HFF-Myc (cell line): ENCODE data around the gene EYS.

Experiments used
- DNase-seq: peaks from one replicate; pipeline ENCODE4 v3.0.0-alpha.2; 2011; ENCODE audit warnings: low read depth; ENCODE audit errors: extremely low read depth
- H3K4me3 ChIP-seq: replicated peaks from 2 replicates; pipeline ENCODE4 v1.5.1; 2011; ENCODE audit warnings: low read depth, mild to moderate bottlenecking, control low read depth, low read length
- TF ChIP-seq, protein P1 (sequence below): IDR thresholded peaks from 2 replicates; pipeline ENCODE4 v1.5.1; 2012; ENCODE audit warnings: mild to moderate bottlenecking, low read depth, low read length, control low read depth; ENCODE audit errors: missing control alignments

The EYS gene

DNA sequence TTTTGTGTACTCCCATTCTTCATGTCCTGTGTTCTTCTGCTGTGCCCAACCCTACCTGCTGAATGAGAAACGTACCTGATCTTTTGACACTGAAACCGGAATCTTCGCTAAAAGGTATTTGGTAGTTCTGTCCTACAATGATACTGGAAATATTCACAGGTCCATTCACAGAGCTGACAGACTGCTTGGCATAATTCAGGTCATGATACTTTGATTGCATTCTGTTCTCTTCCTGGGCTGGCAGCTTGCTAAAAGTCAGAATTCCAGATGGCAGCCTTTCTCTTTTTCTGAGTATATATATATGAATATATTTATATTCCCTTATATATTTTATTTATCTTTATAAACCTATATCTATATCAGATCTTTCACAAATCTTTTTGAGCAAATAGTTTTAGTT, 1696.4 kb downstream of the EYS start:
- H3K4me3 ChIP-seq: no peak overlapping the region
- DNase-seq: no peak
- TF ChIP-seq, protein P1, sequence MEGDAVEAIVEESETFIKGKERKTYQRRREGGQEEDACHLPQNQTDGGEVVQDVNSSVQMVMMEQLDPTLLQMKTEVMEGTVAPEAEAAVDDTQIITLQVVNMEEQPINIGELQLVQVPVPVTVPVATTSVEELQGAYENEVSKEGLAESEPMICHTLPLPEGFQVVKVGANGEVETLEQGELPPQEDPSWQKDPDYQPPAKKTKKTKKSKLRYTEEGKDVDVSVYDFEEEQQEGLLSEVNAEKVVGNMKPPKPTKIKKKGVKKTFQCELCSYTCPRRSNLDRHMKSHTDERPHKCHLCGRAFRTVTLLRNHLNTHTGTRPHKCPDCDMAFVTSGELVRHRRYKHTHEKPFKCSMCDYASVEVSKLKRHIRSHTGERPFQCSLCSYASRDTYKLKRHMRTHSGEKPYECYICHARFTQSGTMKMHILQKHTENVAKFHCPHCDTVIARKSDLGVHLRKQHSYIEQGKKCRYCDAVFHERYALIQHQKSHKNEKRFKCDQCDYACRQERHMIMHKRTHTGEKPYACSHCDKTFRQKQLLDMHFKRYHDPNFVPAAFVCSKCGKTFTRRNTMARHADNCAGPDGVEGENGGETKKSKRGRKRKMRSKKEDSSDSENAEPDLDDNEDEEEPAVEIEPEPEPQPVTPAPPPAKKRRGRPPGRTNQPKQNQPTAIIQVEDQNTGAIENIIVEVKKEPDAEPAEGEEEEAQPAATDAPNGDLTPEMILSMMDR: no peak

DNA sequence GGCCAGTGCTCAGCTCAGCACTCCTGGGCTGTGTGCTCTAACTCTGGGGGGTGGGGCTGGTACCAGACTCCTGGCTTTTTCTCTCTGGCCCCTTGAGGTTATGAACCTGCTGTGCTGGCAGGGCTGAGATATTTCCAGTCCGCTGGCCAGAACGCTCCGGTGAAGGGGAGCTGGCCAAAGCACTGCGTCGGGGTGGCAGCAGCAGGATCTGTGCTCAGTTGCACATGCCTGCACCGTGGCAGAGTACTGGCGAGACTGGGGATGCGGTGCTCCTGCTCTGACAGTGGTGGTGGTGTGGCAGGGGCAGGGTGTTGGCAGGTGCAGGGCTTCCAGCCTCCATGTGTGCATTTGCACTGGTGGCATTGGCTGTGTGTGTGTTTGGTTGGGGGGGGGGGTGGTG, 1697.0 kb downstream of the EYS start:
- H3K4me3 ChIP-seq: no peak overlapping the region
- DNase-seq: no peak
- TF ChIP-seq, protein P1: no peak

DNA sequence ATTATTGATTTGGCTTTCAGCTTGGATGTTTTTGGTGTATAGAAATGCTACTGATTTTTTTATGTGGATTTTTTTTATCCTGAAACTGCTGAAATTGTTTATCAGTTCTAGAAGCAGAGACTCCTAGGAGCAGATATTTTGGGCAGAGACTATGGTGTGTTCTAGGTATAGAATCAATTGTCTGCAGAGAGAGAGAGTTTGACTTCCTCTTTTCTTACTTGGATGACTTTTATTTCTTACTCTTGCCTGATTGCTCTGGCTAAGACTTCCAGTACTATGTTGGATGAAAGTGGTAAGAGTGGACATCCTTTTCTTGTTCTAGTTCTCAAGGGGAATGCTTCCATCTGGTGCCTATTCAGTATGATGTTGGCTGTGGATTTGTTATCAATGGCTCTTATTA, 1700.8 kb downstream of the EYS start:
- H3K4me3 ChIP-seq: no peak overlapping the region
- no peak for DNase-seq
- TF ChIP-seq, protein P1: no peak

DNA sequence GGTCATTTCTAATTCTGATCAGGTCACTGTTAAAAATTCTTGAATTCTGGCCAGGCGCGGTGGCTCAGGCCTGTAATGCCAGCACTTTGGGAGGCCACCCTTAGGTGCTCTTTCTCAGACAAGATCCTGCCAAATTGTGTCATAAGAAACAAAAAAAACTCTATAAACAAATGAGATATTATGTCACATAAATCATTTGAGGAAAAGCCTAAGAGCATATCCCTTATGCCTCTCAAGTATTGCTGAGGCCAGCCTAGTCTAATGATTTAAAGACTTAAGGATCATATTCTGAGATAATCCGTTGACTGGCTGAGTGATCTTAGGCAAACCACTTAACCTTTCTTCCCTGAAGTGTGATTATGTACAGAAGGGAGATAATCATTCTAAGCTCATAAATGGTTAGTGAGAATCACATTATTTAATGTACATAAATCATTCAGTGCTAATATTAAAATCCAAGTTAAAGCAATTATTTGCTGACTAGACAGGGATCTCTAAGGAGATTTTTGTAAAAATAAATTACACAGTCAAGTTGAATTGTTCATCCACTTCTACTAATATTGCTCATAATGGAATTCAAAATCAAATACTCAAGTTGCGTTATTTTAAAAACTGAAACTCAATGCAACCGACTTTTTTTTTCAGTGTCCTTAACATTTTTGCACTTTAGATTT, 1706.1 kb downstream of the EYS start:
- TF ChIP-seq, protein P1: no peak
- no peak for DNase-seq
- no peak overlapping the region for H3K4me3 ChIP-seq

DNA sequence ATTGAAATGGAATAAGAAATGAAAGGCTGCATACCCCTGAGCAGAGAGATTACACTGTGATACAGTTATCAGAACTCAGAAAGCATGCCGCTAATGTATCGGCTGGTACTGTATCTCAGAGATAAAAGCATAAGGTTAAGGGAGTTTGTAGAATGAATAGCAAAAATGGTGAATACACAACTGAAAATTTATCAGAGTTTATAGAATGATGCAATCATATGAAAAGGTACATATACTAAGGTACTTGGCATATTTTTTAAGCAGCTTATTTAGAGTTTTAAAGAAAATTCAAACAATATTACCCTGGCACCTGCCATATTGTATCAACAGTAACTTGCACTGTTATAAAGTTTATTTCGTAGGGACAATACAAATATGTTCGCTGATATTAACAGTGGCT, 1707.4 kb downstream of the EYS start:
- no peak overlapping the region for H3K4me3 ChIP-seq
- TF ChIP-seq, protein P1: no peak
- DNase-seq: no peak

DNA sequence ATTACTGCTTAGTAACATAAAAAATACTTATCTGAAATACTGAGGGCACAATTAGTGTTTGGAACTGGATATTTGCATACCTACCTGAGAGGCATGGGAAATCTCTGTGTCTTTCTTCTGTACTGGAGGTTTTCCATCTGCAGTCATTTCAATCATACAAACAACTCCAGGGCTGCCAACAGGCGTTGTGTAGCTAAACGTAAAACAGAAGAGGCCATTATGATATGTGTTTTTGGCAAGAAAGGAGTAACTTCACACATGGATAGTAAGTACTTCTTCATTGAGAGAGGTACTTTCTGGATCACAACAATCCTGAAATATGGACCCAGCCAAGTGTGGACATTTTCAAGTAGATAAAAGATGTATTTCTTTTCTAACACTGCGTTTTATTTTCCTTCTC, 1708.0 kb downstream of the EYS start:
- TF ChIP-seq, protein P1: no peak
- no peak overlapping the region for H3K4me3 ChIP-seq
- DNase-seq: no peak

DNA sequence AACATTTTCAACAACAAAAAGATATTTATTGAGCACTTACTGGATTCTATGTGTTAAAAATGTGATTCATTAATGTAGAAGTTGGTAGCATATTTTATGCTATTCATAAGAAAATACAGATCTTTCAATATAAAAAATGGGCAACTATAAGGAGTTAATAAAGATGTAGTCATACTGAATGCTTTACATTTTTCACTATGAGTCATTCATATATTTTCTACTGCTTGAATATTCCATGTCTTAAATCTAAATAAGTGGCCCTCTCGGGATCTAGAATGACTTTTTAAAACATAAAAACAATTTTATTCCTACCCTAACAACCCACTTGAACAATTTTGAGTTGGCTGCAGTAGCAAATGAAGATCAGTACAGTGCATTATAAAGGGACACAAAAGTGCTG, 1709.3 kb downstream of the EYS start:
- TF ChIP-seq, protein P1: no peak
- no peak overlapping the region for H3K4me3 ChIP-seq
- DNase-seq: no peak
